Sigmoid colon (tissue), 7 donors: ENCODE results near the gene AGBL1. TPM values are rescaled to one million over a fixed set of nuclear protein-coding genes. Genes with fewer than 3 reads are reported as not detected.

Source experiments
- DNase-seq: peaks from one replicate; pipeline ENCODE4 v3.0.0-alpha.2; 2019
- H3K27ac ChIP-seq, 4 donors: fragments of 200-600 bp; sonication (generic); one replicate each; pipeline ENCODE4 v1.5.1; 2016 to 2019; ENCODE audit warnings: mild to moderate bottlenecking in 1 of 4
- H3K27me3 ChIP-seq, 3 donors: fragments of 200-600 bp; sonication (generic); one replicate each; pipeline ENCODE4 v1.5.1; 2019; ENCODE audit warnings: mild to moderate bottlenecking in 1 of 3
- H3K36me3 ChIP-seq, 4 donors: fragments of 200-600 bp; sonication (generic); one replicate each; pipeline ENCODE4 v1.5.1; 2016 to 2019
- H3K4me1 ChIP-seq, 4 donors: fragments of 200-600 bp; sonication (generic); one replicate each; pipeline ENCODE4 v1.5.1; 2017 to 2019
- H3K4me3 ChIP-seq, 4 donors: fragments of 200-600 bp; sonication (generic); one replicate each; pipeline ENCODE4 v1.5.1; 2017 to 2019; ENCODE audit warnings: mild to moderate bottlenecking in 2 of 4, moderate library complexity in 1 of 4
- H3K9me3 ChIP-seq, 4 donors: fragments of 200-600 bp in 3 of 4; sonication (generic) in 3 of 4; one replicate each; pipeline versions ENCODE4 v1.5.1 to v1.6.1; 2013 to 2019
- EP300 ChIP-seq, 4 donors: sonication (generic); formaldehyde crosslinking; IDR thresholded peaks; one replicate each; pipeline ENCODE4 v1.6.1; 2017; ENCODE audit warnings: antibody characterized with exemption in 4 of 4
- POLR2A ChIP-seq, 2 donors: fragments of 450-650 bp; IDR thresholded peaks; one replicate each; pipeline ENCODE4 v1.6.1; 2016; ENCODE audit warnings: antibody characterized with exemption in 2 of 2, mild to moderate bottlenecking in 2 of 2, moderate library complexity in 2 of 2
- POLR2AphosphoS5 ChIP-seq, 4 donors: sonication (generic); formaldehyde crosslinking; IDR thresholded peaks; one replicate each; pipeline ENCODE4 v1.6.1; 2017; ENCODE audit warnings: antibody characterized with exemption in 4 of 4
- WGBS, 2 donors: extraction: QIAGEN DNeasy Blood & Tissue Kit; methylation state at CpG; one replicate each; pipeline ENCODE4 v1.1.7; 2013; 5-methylcytosine and 5-hydroxymethylcytosine counted together
- intact Hi-C: fragments of 100-400 bp; cut with DNase I; formaldehyde crosslinking; loops from one replicate; pipeline ENCODE4 v1.15.1; 2023
- polyA plus RNA-seq, 3 donors: library from polyadenylated mRNA; stranded (reverse); fragments of 200-250 nt; gene quantifications; one replicate each; pipeline ENCODE4 v1.2.3, GENCODE V29; 2013
- total RNA-seq, 4 donors: library from RNA; depleted of rRNA; stranded (reverse); fragments of >200 nt; gene quantifications; one replicate each; pipeline ENCODE4 v1.1.0, GENCODE V29; 2016
- TF ChIP-seq, protein P1 (sequence below), 4 experiments: fragments of 450-650 bp in 3 of 4; fragments of 200-600 bp in 1 of 4; IDR thresholded peaks; one replicate each; pipeline ENCODE4 v1.5.1; 2016 to 2019; ENCODE audit warnings: antibody characterized with exemption in 4 of 4, mild to moderate bottlenecking in 3 of 4, moderate library complexity in 2 of 4
- donor health status: healthy with polysubstance abuse.
- donor health status: Bipolar disorder and iron deficiency.
- donor health status: healthy.

Gene AGBL1
- total and polyA plus RNA-seq, 7 donors: 0.16 to 0.28 TPM; not detected in 5

DNA sequence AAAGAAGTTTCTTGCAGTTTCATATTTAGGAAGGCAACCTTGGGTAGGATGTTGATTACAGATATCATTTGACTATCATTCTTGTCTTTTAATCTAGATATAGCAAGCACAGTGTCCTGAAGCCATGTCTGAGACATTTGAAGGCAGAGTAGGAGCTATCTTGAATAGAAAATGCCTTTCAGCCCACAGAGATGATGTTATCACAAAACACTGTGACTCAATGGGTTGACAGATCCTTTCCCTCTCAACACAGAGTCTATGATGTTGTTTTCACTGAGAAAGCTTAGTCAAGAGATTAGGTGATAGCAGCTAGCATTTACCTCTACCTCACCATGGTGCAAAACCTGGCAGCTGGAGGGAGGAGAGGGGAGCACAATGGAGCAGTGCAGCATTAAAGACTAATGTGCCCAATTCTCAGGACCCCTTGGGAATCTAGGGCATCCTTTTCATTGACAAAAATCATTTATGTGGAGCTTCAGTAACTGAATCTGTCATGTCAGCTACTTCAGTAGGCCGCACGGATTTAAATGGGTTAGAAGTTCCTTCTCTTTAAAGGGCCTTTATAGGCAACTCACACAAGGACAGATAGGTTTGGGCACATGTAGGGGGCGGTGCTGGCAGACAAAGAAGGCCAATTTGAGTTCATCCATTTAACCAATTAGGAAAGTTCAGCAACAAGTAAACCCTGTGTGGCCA is 121.8 kb downstream of the AGBL1 start:
- Histone ChIP-seq H3K9me3 (no peaks in the 10 kb centered on the region), H3K36me3 (no peaks in the 10 kb centered on the region), H3K4me3 (no peak overlapping the region), H3K27ac (no peak overlapping the region), H3K27me3 (no peaks in the 10 kb centered on the region), H3K4me1 (no peaks in the 10 kb centered on the region)
- no peak for DNase-seq
- 77 to 87% methylated on average over 3 of the region's 3 CpGs for WGBS, 2 donors
- TF ChIP-seq EP300 (IDR thresholded peaks at IDR 0.05) (no peak), POLR2AphosphoS5 (IDR thresholded peaks at IDR 0.05) (no peak), POLR2A (IDR thresholded peaks at IDR 0.05) (no peak)
- intact Hi-C loops: no loop called here

- H3K4me3 ChIP-seq: no peak overlapping the region
- no peak for DNase-seq
- intact Hi-C loops: no loop called here
- no peaks in the 10 kb centered on the region for H3K36me3 ChIP-seq
- H3K27me3 ChIP-seq: no peaks in the 10 kb centered on the region
- TF ChIP-seq EP300 (IDR thresholded peaks at IDR 0.05): no peak
- TF ChIP-seq POLR2A (IDR thresholded peaks at IDR 0.05): no peak
- TF ChIP-seq, protein P1, sequence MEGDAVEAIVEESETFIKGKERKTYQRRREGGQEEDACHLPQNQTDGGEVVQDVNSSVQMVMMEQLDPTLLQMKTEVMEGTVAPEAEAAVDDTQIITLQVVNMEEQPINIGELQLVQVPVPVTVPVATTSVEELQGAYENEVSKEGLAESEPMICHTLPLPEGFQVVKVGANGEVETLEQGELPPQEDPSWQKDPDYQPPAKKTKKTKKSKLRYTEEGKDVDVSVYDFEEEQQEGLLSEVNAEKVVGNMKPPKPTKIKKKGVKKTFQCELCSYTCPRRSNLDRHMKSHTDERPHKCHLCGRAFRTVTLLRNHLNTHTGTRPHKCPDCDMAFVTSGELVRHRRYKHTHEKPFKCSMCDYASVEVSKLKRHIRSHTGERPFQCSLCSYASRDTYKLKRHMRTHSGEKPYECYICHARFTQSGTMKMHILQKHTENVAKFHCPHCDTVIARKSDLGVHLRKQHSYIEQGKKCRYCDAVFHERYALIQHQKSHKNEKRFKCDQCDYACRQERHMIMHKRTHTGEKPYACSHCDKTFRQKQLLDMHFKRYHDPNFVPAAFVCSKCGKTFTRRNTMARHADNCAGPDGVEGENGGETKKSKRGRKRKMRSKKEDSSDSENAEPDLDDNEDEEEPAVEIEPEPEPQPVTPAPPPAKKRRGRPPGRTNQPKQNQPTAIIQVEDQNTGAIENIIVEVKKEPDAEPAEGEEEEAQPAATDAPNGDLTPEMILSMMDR (IDR thresholded peaks at IDR 0.05): no peak
- TF ChIP-seq POLR2AphosphoS5 (IDR thresholded peaks at IDR 0.05): no peak
- no peaks in the 10 kb centered on the region for H3K4me1 ChIP-seq
- no peaks in the 10 kb centered on the region for H3K9me3 ChIP-seq
- H3K27ac ChIP-seq: no peak overlapping the region
- 76 to 85% methylated on average over 2 of the region's 2 CpGs for WGBS, 2 donors
These were observed 123.8 kb downstream of the AGBL1 start for GRCh38 chr15:86203462-86203861.

GRCh38 chr15:86205096-86205495 is 125.4 kb downstream of the AGBL1 start:
- no peaks in the 10 kb centered on the region for H3K27me3 ChIP-seq
- 72% methylated on average over 2 of the region's 2 CpGs for WGBS, 2 donors
- no peak overlapping the region for H3K27ac ChIP-seq
- DNase-seq: no peak
- H3K9me3 ChIP-seq: no peaks in the 10 kb centered on the region
- TF ChIP-seq, protein P1 (IDR thresholded peaks at IDR 0.05): no peak
- TF ChIP-seq POLR2A (IDR thresholded peaks at IDR 0.05) (no peak), POLR2AphosphoS5 (IDR thresholded peaks at IDR 0.05) (no peak), EP300 (IDR thresholded peaks at IDR 0.05) (no peak)
- H3K4me3 ChIP-seq: no peak overlapping the region
- H3K4me1 ChIP-seq: no peaks in the 10 kb centered on the region
- no peaks in the 10 kb centered on the region for H3K36me3 ChIP-seq
- intact Hi-C loops: no loop called here

GRCh38 chr15:86213420-86213819 is 133.7 kb downstream of the AGBL1 start:
- Histone ChIP-seq H3K27me3 (no peaks in the 10 kb centered on the region), H3K4me1 (no peaks in the 10 kb centered on the region), H3K9me3 (peaks cover 0 to 4% (median 2%) of the 10 kb centered on the region in 4 donors), H3K4me3 (no peak overlapping the region), H3K27ac (no peak overlapping the region), H3K36me3 (no peaks in the 10 kb centered on the region)
- DNase-seq: no peak
- TF ChIP-seq POLR2A (IDR thresholded peaks at IDR 0.05): no peak
- no peak for TF ChIP-seq POLR2AphosphoS5 (IDR thresholded peaks at IDR 0.05)
- no peak for TF ChIP-seq EP300 (IDR thresholded peaks at IDR 0.05)
- TF ChIP-seq, protein P1 (IDR thresholded peaks at IDR 0.05): no peak
- intact Hi-C loops: no loop called here
- 46 to 58% methylated on average over 3 of the region's 3 CpGs for WGBS, 2 donors

- WGBS, 2 donors: 50 to 70% methylated on average over 2 of the region's 2 CpGs
- intact Hi-C loops: no loop called here
- H3K27ac ChIP-seq: no peak overlapping the region
- H3K9me3 ChIP-seq: peaks cover 0 to 7% (median 2%) of the 10 kb centered on the region in 4 donors
- TF ChIP-seq POLR2A (IDR thresholded peaks at IDR 0.05) (no peak), EP300 (IDR thresholded peaks at IDR 0.05) (no peak), POLR2AphosphoS5 (IDR thresholded peaks at IDR 0.05) (no peak)
- TF ChIP-seq, protein P1 (IDR thresholded peaks at IDR 0.05): no peak
- no peaks in the 10 kb centered on the region for H3K4me1 ChIP-seq
- H3K27me3 ChIP-seq: no peaks in the 10 kb centered on the region
- no peak overlapping the region for H3K4me3 ChIP-seq
- H3K36me3 ChIP-seq: no peaks in the 10 kb centered on the region
- no peak for DNase-seq
These were observed 134.2 kb downstream of the AGBL1 start for GRCh38 chr15:86213888-86214287.
